GM20000 (cell line): ENCODE measurements around the gene RBPJL.

Experiments
- DNase-seq: peaks from one replicate; pipeline ENCODE4 v3.0.0; 2012; ENCODE audit warnings: low spot score
- CTCF ChIP-seq: IDR thresholded peaks from 2 replicates; pipeline ENCODE4 v1.5.1; 2012; ENCODE audit warnings: mild to moderate bottlenecking, control low read depth; ENCODE audit errors: extremely low read depth, missing control alignments

RBPJL gene

DNA sequence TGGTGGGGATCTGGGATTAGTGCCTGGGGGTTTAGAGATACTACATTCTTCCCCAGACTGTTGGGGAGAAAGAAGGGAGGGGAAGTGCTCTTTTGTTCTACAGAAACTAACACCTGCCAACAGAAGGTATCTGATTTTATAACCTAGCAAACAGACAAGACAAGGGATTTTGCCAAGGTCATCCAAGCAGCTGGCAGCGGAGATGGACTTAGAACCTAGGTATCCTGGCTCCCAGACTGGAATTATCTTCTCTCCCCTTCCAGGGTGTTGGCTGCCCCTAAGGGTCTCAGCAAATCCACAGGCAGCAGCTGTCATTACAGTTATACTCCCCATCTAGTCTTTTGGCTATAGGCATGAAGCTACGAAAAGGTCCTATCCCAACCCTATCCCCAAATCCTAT is 33.2 kb downstream of the RBPJL start:
- no peak for TF ChIP-seq CTCF
- DNase-seq, result no peak

- no peak for DNase-seq
- TF ChIP-seq CTCF, result no peak
Observed at GRCh38 chr20:45340236-45340847, 33.7 kb downstream of the RBPJL start.

GRCh38 chr20:45340951-45341350 is 34.3 kb downstream of the RBPJL start:
- no peak for TF ChIP-seq CTCF
- no peak for DNase-seq

GRCh38 chr20:45341579-45341938 is 34.9 kb downstream of the RBPJL start:
- DNase-seq, result no peak
- TF ChIP-seq CTCF, result no peak

DNA sequence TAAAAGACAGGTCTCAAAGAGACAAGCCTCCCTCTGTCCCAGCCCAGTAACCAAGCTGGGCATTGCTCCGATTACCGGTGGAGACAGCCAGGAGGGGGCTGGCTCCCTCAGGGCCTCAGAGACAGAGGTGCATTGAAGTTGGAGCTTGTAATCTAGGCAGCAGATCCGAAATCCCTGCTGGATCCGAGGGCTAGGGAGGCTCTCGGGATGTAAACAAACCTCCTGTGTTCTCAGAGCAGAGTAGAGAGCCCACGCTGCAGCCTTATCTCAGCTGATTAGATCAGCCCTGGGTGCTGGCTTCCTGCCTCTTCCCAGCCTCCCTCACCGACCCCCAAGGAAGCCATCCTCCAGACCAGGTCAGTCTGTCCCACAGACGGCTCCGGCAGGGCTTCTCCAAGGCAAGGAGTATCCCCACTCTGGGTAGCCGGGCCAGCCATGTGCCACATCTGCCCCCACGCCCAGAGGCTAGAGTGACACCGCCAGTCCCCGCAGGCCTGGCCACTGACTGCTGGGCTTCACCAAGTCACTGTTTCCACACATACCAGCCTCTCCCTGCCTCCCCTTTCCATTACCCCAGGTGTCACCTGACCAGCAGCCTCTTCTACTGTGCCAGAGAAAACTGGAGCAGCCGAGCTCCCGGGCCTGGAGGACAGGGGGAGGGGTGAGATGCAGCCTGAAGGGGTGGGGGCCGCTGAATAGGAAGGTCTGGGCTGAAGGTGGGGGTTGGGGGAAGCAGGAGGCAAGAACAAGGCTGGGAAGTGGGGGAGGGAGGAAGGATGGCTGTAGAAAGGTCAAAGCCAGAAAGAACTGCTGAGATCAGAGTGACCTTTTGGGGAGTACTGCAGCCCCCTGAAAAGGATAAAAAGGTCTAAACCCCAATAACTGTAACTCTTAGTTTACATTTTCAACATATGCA is 35.6 kb downstream of the RBPJL start:
- TF ChIP-seq CTCF, result no peak
- DNase-seq, result no peak

DNA sequence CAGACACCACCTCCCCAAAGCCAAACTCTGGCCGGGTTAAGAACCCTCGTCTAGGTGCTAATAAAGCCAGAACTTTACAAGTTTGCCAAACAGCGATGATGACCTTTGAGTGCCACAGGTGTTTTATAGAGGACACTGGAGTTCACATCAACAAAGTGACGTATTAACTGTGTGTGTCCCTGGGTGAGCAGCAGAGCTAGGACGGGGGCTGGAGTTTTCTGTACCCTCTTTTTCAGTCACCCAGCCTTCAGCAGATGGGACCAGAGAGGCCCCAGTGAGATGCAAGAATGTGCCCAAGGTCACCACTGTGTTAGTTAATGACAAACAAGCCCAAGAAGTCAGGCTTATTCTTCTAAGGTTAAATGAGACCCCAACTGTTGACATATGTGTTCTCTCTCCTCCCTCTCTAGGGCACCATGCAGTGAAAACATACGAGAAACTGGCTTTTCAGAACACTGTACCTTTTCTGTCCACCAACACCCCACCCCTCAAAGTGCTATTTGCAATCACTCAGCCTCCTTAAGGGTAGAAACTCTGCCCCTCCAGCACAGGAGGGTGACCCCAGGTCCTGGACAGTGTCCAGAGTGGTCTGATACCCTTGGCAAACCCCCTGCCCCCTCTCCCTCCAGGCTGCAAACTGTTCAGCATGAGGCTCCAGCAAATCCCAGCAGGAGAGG is 36.4 kb downstream of the RBPJL start:
- no peak for TF ChIP-seq CTCF
- no peak for DNase-seq

DNA sequence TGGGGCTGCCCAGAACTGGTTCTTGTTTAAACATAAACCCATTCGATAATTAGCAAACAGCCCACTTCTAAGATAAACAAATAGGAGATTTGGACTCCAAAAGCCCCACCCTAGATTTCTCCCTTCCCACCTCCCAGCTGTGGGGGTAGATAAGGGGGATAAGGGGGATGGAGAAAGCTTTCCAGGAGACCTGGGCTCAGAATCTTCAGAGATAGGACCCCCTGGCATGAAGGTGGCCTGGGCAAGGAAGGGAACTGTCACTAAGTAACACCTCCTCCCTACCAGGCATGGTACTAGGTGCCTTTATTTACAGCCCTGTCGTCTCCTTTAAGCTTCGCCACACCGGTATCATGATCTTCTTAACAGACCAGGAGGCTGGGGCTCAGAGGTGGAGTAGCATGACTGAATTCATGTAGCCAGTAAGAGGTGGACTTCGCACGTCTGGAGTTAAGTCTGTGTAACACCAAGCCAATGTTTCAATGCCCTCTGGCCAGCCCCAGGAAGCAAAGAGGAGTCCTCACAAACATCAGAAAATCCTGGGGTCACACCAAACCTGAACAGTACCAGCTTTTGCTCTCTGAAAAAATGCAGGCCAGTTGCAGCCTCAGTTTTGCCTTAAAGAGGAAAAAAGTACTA is 37.0 kb downstream of the RBPJL start:
- TF ChIP-seq CTCF, result no peak
- DNase-seq, result no peak
